Measurements from ENCODE around the gene PIK3R6.

The PIK3R6 gene

DNA sequence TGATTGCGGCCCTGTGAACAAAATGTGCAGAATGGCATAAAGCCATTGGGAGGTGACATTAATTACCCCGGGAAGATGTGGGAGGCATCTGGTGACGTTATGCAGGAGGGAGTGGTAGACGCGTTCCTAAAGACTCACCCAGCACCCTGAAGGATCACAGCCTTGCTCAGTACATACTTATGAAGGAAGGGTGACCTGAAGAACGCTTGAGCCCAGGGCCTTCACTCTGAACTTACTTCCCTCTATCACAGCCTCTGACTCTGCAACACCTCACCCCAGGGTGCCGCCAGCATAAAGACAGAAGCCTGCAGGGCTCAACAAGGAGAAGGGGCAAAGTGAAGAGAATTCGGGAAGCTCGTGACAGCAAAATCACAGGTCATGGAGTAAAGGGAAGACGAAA lies 77.7 kb downstream of the PIK3R6 start:
- Histone ChIP-seq H3K27ac (no peak overlapping the region), H3K9me3 (peaks cover 0 to 9% (median 0%) of the 10 kb centered on the region in 3 donors), H3K27me3 (no peaks in the 10 kb centered on the region), H3K4me3 (no peak overlapping the region), H3K36me3 (no peaks in the 10 kb centered on the region), H3K4me1 (peaks cover 0 to 8% (median 4%) of the 10 kb centered on the region in 4 donors)
- no peak for TF ChIP-seq CTCF (IDR thresholded peaks at IDR 0.05)
- intact Hi-C loops (cut with DNase I; ENCODE audit: low total_unique reads): no loop called here
- DNase-seq: no peak

DNA sequence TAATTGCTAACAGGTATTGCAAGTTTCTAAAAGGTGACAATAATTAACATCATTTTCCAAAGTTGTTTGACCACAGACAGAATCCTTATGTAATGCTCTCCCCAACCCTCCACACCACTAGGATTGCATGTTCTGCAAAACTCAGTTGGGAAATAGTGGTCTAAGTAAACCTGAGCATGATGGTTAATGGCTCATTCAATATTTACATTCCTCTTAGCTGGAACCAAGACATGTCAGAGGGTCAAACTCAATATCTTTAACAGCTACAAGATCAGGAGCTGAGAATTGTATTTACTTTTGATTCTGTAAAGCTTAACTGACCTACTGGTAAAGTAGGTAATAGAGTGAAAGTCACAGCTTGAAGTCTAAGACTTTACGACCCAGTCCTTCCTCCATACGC lies 78.5 kb downstream of the PIK3R6 start:
- intact Hi-C loops (cut with DNase I; ENCODE audit: low total_unique reads): no loop called here
- no peak for TF ChIP-seq CTCF (IDR thresholded peaks at IDR 0.05)
- DNase-seq: no peak

DNA sequence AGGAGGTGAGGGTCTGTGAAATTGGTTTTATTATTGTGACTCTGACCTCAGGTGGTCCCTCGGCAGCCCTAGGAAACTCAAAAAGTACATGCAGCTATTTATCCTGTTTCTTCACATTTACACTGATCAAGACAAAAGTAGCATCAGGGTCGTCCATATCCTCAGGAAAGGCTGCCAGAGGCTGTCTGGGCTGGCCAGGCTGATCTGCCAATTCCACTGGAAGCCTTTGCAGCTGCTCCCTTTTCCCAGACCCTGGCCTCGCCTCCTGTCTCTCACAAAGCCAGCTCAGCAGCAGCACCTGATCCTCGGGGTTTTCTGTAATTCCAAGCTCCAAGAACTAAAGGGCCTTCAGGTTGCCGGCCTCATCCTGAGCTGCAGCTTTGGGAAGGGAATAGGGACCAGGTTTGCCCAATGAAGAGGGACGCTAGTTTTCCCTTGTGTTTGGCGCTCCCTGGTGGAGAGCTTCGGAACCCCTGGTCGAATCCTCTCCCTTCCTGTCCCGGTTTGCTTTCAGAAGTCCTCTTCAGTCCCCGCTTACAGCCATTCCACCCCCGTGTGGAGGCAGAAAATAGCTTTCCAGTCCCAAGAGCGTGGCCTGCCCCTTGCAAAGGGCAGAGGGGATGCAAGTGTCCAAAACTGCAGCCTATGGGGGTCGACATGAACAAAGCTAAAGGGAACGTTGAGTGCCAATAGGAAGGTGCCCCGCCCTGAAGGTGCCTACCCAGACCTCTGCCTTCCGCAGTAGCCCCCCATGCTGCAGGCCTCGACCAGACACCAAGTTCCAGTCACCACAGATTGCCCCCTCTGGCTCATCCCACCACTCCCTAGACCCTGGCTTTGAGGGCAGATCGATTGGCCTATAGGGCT lies 81.7 kb downstream of the PIK3R6 start:
- peaks cover 0 to 8% (median 4%) of the 10 kb centered on the region in 4 donors for H3K4me1 ChIP-seq
- intact Hi-C loops (cut with DNase I; ENCODE audit: low total_unique reads): loop anchor here (1.0 kb wide), 1 partner anchor 375 kb away; no protein-coding TSS in a partner anchor
- H3K27me3 ChIP-seq: no peaks in the 10 kb centered on the region
- H3K36me3 ChIP-seq: no peaks in the 10 kb centered on the region
- no peak overlapping the region for H3K27ac ChIP-seq
- TF ChIP-seq CTCF (IDR thresholded peaks at IDR 0.05): peak; percentile 86 to 89
- H3K9me3 ChIP-seq: no peaks in the 10 kb centered on the region
- DNase-seq: peak; percentile 88 to 92
- no peak overlapping the region for H3K4me3 ChIP-seq

More for the DNA sequence above, 78.5 kb downstream of the PIK3R6 start:
- peaks cover 0 to 9% (median 0%) of the 10 kb centered on the region in 3 donors for H3K9me3 ChIP-seq
- H3K36me3 ChIP-seq: no peaks in the 10 kb centered on the region
- peaks cover 0 to 8% (median 4%) of the 10 kb centered on the region in 4 donors for H3K4me1 ChIP-seq
- H3K27ac ChIP-seq: no peak overlapping the region
- H3K4me3 ChIP-seq: no peak overlapping the region
- no peaks in the 10 kb centered on the region for H3K27me3 ChIP-seq

DNA sequence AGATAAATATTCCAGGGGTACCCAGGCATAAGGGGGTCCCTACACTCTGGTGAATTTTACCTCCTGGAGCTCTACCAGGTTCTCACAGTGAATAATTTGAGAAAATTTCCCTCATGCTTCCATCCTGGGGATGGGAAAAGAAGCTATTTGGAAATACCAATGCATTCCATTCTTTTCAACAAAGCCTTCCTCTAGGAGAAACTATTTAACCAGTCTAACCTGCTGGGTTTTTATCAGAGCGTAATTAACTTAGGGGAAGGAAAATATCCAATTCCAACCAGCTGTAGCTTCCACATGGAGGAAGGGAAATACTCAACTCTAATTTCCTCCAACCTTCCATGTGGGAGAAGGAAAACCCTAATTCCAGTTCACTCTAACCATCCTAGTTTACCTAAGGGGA lies 85.3 kb downstream of the PIK3R6 start:
- Histone ChIP-seq H3K4me3 (no peak overlapping the region), H3K36me3 (no peaks in the 10 kb centered on the region), H3K27ac (peak overlapping the region; percentile 6 to 11), H3K4me1 (peaks cover 0 to 18% (median 4%) of the 10 kb centered on the region in 4 donors), H3K27me3 (no peaks in the 10 kb centered on the region), H3K9me3 (no peaks in the 10 kb centered on the region)
- intact Hi-C loops (cut with DNase I; ENCODE audit: low total_unique reads): no loop called here
- no peak for DNase-seq
- no peak for TF ChIP-seq CTCF (IDR thresholded peaks at IDR 0.05)

- intact Hi-C loops (cut with DNase I; ENCODE audit: low total_unique reads): no loop called here
These were observed 85.7 kb downstream of the PIK3R6 start for GRCh38 chr17:8781776-8782175.

More at GRCh38 chr17:8781776-8782175, 85.7 kb downstream of the PIK3R6 start:
- H3K36me3 ChIP-seq: no peaks in the 10 kb centered on the region
- no peak for TF ChIP-seq CTCF (IDR thresholded peaks at IDR 0.05)
- peak overlapping the region; percentile 6 to 11 for H3K27ac ChIP-seq
- H3K4me1 ChIP-seq: peaks cover 0 to 22% (median 4%) of the 10 kb centered on the region in 4 donors
- H3K9me3 ChIP-seq: no peaks in the 10 kb centered on the region
- no peak for DNase-seq
- H3K27me3 ChIP-seq: no peaks in the 10 kb centered on the region
- H3K4me3 ChIP-seq: no peak overlapping the region

Data from tibial artery (tissue), 4 donors.